Measurements from ENCODE around the gene DNAH11.

DNA sequence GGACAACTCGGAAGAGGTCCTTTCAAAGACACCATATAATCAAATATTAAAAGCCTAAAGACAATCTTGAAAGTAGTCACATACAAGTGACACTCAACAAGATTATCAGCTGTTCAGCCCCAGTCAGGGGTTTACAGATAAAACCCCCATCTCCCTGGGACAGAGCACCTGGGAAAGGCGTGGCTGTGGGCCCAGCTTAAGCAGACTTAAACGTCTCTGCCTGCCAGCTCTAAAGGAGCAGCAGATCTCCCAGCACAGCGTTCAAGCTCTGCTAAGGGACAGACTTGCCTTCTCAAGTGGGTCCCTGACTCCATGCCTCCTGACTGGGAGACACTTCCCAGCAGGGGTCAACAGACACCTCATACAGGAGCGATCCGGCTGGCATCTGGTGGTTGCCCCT is 384.9 kb downstream of the DNAH11 start:
- TF ChIP-seq, protein P1, sequence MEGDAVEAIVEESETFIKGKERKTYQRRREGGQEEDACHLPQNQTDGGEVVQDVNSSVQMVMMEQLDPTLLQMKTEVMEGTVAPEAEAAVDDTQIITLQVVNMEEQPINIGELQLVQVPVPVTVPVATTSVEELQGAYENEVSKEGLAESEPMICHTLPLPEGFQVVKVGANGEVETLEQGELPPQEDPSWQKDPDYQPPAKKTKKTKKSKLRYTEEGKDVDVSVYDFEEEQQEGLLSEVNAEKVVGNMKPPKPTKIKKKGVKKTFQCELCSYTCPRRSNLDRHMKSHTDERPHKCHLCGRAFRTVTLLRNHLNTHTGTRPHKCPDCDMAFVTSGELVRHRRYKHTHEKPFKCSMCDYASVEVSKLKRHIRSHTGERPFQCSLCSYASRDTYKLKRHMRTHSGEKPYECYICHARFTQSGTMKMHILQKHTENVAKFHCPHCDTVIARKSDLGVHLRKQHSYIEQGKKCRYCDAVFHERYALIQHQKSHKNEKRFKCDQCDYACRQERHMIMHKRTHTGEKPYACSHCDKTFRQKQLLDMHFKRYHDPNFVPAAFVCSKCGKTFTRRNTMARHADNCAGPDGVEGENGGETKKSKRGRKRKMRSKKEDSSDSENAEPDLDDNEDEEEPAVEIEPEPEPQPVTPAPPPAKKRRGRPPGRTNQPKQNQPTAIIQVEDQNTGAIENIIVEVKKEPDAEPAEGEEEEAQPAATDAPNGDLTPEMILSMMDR (conservative IDR thresholded peaks at IDR 0.05; ENCODE audit: low read depth, low read length): no peak
- TF ChIP-seq, protein P2, sequence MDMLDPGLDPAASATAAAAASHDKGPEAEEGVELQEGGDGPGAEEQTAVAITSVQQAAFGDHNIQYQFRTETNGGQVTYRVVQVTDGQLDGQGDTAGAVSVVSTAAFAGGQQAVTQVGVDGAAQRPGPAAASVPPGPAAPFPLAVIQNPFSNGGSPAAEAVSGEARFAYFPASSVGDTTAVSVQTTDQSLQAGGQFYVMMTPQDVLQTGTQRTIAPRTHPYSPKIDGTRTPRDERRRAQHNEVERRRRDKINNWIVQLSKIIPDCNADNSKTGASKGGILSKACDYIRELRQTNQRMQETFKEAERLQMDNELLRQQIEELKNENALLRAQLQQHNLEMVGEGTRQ (IDR thresholded peaks at IDR 0.05; ENCODE audit: low read depth, low read length): no peak
- TF ChIP-seq MXI1 (IDR thresholded peaks at IDR 0.05; ENCODE audit: borderline replicate concordance, low read depth, low read length) (no peak), RAD21 (IDR thresholded peaks at IDR 0.05; ENCODE audit: low read length) (no peak), POLR2A (IDR thresholded peaks at IDR 0.05; ENCODE audit: low read depth, low read length) (no peak)

All from IMR-90 (cell line).